AML-193 (cell line): Measurements from ENCODE around the gene PPL.

ENCODE experiments used
- DNase-seq, 2 experiments: peaks; one replicate each; lab custom pipeline; 2025; lab: John Stamatoyannopoulos, UW

Gene PPL

GRCh38 chr16:4860727-4861342 is 76.1 kb downstream of the PPL start:
- no peak for DNase-seq

- no peak for DNase-seq
Measured at GRCh38 chr16:4859900-4860255, 77.1 kb downstream of the PPL start.

GRCh38 chr16:4859190-4859899 is 77.6 kb downstream of the PPL start:
- no peak for DNase-seq

DNA sequence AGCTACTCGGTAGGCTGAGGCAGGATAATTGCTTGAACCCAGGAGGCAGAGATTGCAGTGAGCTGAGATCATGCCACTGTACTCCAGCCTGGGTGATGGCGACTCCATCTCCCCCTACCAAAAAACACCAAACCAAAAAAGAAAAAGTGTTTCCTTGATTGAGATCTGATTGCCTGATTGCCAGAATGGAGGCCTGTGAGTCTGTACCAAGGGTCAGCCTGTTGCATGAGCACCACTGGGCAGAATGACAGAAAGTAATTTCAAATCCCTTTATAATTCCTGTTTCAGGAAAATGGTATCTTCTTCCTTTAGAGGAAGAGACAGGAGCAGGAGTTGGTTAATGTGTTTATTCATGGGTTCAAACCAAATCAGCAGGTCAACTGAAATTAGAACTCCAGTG is 81.1 kb downstream of the PPL start:
- no peak for DNase-seq

DNA sequence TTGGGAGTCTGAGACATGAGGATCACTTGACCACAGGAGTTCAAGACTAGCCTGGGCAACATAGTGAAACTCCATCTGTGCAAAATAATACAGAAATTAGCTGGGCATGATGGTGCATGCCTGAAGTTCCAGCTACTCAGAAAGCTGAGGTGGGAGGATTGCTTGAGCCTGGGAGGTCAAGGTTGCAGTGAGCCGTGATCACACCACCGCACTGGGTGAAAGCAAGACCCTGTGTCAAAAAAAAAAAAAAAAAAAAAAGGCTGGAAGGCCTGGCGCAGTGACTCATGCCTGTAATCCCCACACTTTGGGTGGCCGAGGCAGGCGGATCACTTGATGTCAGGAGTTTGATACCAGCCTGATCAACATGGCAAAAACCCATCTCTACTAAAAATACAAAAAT is 81.6 kb downstream of the PPL start:
- no peak for DNase-seq

DNA sequence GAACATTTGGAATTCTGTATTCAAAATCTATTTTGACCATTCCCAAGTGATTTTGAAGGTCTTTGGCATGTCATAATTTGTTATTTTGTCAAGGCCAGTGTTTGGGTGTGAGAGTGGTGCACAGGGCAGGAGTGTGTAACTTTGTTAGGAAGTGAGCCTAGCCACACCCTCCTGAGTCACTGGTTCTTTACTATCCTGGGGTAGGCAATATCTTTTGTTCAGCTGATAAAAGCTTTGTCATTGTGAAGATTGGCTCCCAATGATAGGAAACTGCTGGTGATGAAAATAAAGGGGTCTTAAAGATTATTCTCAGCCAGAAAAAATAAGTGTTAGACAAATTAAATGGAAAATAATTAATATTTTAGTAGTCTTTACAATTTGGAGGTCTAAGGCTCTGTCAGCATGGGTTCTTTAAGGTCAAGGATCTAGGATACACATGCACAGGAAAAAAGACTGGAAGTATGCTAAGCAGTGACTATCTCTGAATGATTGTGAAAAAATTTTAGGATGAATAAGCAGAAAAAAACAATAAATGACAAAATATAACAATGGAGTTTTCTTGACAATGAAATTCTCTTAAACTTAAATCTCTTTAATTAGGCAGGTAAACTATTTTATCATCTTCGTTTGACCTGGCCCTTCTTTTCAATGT is 84.6 kb downstream of the PPL start:
- DNase-seq, result no peak

GRCh38 chr16:4850211-4850610 is 86.7 kb downstream of the PPL start:
- DNase-seq, result no peak

GRCh38 chr16:4847774-4848587 is 89.0 kb downstream of the PPL start:
- peak in 1 of 2 experiments; percentile 28 for DNase-seq

GRCh38 chr16:4846901-4847773 is 89.8 kb downstream of the PPL start, which contains the start of the genes GLYR1 and UBN1:
Gene GLYR1, minus strand, starts transcription at chr16:4847288. Its CDS starts 23 bp downstream, at chr16:4847265.
Gene UBN1, plus strand, starts transcription at chr16:4847481. Its CDS starts 5,437 bp downstream, at chr16:4852918.
- peak; percentile 87 to 92 for DNase-seq

DNA sequence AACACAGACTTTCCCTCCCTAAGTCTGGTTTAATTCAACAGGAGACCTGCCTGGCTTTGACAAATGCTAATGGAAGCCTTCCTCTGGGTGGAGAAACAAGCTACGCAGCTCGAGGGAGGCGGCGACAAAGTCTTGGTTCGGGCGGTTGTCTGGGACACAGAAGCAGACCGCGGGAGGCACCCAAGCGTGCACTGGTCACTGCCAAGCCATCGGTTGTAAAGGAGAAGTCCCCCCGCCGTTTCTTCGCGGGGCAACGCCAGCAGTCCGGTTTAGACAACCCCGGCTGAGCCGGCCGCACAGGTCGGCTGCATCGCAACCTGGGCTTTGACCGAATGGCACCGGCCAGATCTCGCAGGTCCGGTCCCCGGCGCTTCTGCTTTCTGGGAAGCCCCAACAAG is 90.4 kb downstream of the PPL start:
- peak; percentile 42 to 43 for DNase-seq

- DNase-seq, result no peak
Measured at GRCh38 chr16:4840984-4841383, 96.0 kb downstream of the PPL start.

- no peak for DNase-seq
Measured at GRCh38 chr16:4839942-4840341, 97.0 kb downstream of the PPL start.

- DNase-seq, result no peak
Measured at GRCh38 chr16:4837733-4838501, 99.0 kb downstream of the PPL start.

DNA sequence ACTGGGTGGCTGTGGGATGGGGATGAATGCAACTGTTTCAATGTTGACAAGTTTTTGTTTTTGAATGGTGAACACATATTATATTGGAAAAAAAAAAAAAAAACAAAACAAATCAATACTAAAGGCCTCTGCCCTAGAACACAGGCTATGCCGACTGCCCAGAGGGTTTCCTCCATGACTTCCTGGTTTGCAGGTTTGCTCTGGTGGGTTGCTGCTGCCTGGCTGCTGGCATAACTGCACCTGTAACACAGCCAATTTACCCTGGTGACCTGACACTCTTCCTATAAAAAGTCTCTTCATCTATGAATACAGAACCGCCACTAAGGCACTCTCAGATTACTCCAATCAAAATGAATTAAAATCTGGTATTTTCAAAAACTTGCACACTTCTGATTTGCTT is 100.2 kb downstream of the PPL start:
- no peak for DNase-seq

DNA sequence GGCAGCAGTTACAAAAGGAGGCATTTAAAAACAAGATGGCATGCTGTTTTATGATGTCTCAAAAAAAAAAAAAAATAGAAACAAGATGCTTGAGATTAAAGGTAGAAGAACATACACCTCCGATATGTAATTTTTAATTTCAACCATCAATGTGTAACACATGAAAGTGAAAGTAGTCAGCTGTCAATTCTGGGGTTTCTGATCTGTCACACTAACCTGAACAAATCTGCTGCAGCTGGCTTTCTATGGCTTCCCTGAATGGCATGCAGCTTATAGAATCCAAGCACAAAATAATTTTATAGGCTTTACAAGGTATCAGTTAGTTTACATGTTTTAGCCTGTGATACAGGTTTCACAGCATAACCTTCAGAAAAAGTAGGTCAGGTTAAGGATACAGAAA is 103.4 kb downstream of the PPL start:
- no peak for DNase-seq

- no peak for DNase-seq
Measured at GRCh38 chr16:4832698-4833343, 104.1 kb downstream of the PPL start.
